Immature natural killer cell (primary cell): ENCODE measurements around the gene PURA. TPM values are rescaled to one million over a fixed set of nuclear protein-coding genes. Genes with fewer than 3 reads are reported as not detected.

Experiments used
- DNase-seq, 3 donors: peaks; one replicate each; pipeline ENCODE4 v3.0.0; 2022; ENCODE audit warnings: mixed read lengths in 1 of 3
- H3K27ac Mint-ChIP-seq, 6 donors: one replicate each; pipeline ENCODE4 v1.8.0; 2020; ENCODE audit warnings: mixed read lengths in 6 of 6, mild to moderate bottlenecking in 5 of 6, inconsistent platforms in 4 of 6, moderate library complexity in 3 of 6
- H3K27me3 Mint-ChIP-seq, 3 donors: one replicate each; pipeline ENCODE4 v1.8.0; 2020 to 2021; ENCODE audit warnings: low read depth in 3 of 3, mild to moderate bottlenecking in 3 of 3, mixed read lengths in 3 of 3, moderate library complexity in 3 of 3, inconsistent platforms in 1 of 3
- H3K36me3 Mint-ChIP-seq, 3 donors: one replicate each; pipeline ENCODE4 v1.8.0; 2020; ENCODE audit warnings: mixed read lengths in 3 of 3, inconsistent platforms in 2 of 3, mild to moderate bottlenecking in 2 of 3
- H3K4me1 Mint-ChIP-seq, 2 donors: one replicate each; pipeline ENCODE4 v1.8.0; 2020; ENCODE audit warnings: inconsistent platforms in 2 of 2, mild to moderate bottlenecking in 2 of 2, mixed read lengths in 2 of 2, moderate library complexity in 1 of 2
- H3K4me3 Mint-ChIP-seq, 5 donors: one replicate each; pipeline ENCODE4 v1.8.0; 2020; ENCODE audit warnings: mild to moderate bottlenecking in 5 of 5, mixed read lengths in 5 of 5, inconsistent platforms in 3 of 5, moderate library complexity in 3 of 5
- H3K9me3 Mint-ChIP-seq, 6 donors: one replicate each; pipeline ENCODE4 v1.8.0; 2020; ENCODE audit warnings: mild to moderate bottlenecking in 6 of 6, mixed read lengths in 6 of 6, inconsistent platforms in 4 of 6, moderate library complexity in 3 of 6
- polyA plus RNA-seq, 3 donors: library from polyadenylated mRNA; unstranded; fragments of 300-500 nt; fragmentation: Illumina TruSeq; gene quantifications; one replicate each; pipeline ENCODE4 v1.2.3, GENCODE V29; 2021

PURA gene
- polyA plus RNA-seq, 3 donors from 2014 or later = 2.0 to 3.7 (median 3.4) TPM

DNA sequence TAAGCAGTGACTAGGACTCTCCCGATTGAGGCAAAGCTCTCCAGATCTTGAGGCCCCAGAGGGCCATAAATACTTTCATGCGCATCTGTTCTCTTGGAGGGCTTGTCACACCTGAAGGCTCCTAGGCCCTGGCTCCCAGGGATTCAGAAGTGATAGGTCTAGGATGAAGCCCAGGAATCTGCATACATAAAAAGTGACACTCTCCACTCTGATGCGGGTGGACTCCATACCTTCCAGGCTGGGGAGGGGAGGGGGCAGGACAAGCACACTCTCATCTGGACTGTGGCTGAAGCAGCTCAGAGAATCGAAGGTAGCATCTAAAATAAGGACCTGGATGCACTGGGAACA lies 52.0 kb downstream of the PURA start:
- no peaks in the 10 kb centered on the region for H3K4me1 Mint-ChIP-seq
- no peaks in the 10 kb centered on the region for H3K9me3 Mint-ChIP-seq
- H3K27me3 Mint-ChIP-seq = peaks cover 0 to 3% (median 1%) of the 10 kb centered on the region in 3 donors
- H3K36me3 Mint-ChIP-seq = peaks cover 0 to 10% (median 0%) of the 10 kb centered on the region in 3 donors
- H3K27ac Mint-ChIP-seq = no peak overlapping the region
- DNase-seq = no peak
- H3K4me3 Mint-ChIP-seq = no peak overlapping the region

DNA sequence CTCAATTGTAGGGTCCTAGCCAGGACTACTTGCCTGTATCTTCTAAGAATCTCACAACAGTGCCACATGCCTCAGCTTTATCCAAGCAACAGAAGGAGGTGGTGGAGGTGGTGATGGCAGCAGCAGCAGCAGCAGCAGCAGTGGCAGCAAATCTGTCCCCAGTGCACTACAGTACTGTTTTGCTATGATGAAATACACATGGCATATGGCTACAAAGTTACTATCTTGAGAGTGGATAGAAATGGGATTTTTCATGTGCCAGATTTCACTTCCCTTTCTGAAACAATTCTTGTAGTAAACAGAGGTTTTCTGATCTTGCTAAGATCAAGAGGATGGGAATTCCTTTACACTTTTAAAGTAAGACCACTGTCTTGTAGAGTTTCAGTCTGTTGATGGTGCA lies 53.0 kb downstream of the PURA start:
- Mint-ChIP-seq H3K4me1 (no peaks in the 10 kb centered on the region), H3K4me3 (no peak overlapping the region), H3K27me3 (peaks cover 0 to 8% (median 1%) of the 10 kb centered on the region in 3 donors), H3K9me3 (no peaks in the 10 kb centered on the region), H3K27ac (no peak overlapping the region), H3K36me3 (peaks cover 0 to 10% (median 4%) of the 10 kb centered on the region in 3 donors)
- DNase-seq = no peak

DNA sequence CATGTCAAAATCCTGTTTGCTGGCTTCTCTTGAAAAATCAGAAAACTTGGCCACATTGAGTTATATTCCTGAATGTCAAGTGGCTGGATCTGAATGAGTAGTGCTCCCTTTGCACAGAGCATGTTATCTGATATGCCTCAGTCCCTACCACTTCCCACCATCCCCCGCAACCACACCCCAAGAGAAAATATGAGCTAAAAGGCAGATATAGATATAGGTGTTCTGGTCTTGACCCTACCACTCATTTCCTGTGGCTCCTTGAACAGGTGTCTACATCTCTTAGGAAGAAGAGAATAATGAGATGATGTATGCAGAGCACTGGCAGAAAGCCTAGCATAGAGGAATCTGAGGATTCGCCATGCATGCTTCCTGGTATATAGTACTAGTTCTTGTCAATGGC lies 54.5 kb downstream of the PURA start:
- Mint-ChIP-seq H3K27ac (no peak overlapping the region), H3K4me3 (no peak overlapping the region), H3K36me3 (peaks cover 0 to 10% (median 4%) of the 10 kb centered on the region in 3 donors), H3K9me3 (no peaks in the 10 kb centered on the region), H3K27me3 (peaks cover 0 to 6% (median 5%) of the 10 kb centered on the region in 3 donors), H3K4me1 (no peaks in the 10 kb centered on the region)
- DNase-seq = no peak

DNA sequence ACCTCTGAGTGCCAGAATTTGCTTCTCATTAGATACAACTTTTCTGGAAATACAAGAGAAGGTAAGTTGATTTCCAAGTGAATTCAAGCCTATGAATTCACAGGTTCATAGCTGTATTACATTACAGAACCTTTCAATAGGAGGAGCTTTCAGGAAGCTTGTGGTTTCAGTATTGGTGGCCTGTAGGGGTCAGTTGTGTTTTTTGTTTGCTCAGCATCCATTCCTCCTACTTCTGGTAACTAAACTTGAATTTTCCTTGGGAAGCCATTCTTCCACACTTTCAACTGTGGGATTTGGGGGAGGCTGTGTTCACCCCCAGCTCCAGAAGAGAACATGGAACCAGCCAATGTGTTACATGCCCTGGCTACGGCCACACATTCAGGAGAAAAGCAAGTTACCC lies 55.5 kb downstream of the PURA start:
- Mint-ChIP-seq H3K27ac (no peak overlapping the region), H3K4me1 (peaks cover 3 to 7% of the 10 kb centered on the region in 2 donors), H3K4me3 (no peak overlapping the region), H3K36me3 (peaks cover 0 to 10% (median 4%) of the 10 kb centered on the region in 3 donors), H3K27me3 (peaks cover 0 to 8% (median 5%) of the 10 kb centered on the region in 3 donors), H3K9me3 (no peaks in the 10 kb centered on the region)
- no peak for DNase-seq

DNA sequence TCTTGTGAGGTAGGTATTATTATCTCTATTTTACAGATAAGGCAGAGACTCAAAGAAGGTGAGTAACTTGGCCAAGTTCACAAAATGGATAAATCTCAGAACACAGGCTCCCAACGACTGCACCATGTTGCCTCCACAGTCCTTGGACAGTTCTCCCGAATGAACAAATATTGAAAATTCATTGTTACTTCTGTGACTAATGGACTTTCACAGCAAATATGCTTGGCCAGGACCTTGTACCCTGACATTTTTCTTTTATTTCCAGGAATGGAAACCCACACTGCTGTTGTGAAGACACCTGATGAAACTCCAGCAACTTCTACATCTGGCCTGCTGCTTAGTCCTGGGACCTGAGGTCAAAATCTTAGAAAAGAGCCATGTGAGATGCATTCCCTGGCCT lies 58.6 kb downstream of the PURA start:
- Mint-ChIP-seq H3K4me3 (no peak overlapping the region), H3K27ac (no peak overlapping the region), H3K9me3 (no peaks in the 10 kb centered on the region), H3K4me1 (peaks cover 12 to 19% of the 10 kb centered on the region in 2 donors), H3K36me3 (peaks cover 0 to 4% (median 0%) of the 10 kb centered on the region in 3 donors), H3K27me3 (peaks cover 15 to 17% (median 17%) of the 10 kb centered on the region in 3 donors)
- no peak for DNase-seq

DNA sequence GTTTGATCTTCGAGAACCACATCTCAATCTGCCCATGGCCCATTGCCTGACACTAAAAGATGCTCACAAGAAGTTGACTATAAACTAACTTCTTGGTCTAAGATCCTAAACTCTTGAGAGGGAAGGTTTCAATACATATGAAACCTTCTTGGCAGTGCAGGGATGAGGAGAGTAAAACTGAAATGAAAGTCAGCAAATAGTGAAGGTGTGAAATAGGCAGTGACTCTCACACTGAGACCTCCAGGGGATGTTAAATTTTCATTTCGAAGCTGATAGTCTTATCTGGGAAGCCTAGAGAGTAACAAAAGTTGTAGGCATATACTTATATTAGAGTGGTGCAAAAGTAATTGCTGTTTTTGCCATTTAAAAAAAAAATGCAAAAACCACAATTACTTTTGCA lies 60.1 kb downstream of the PURA start:
- peaks cover 12 to 19% of the 10 kb centered on the region in 2 donors for H3K4me1 Mint-ChIP-seq
- peak overlapping the region; percentile 72 to 93 (median 88) for H3K4me3 Mint-ChIP-seq
- no peaks in the 10 kb centered on the region for H3K9me3 Mint-ChIP-seq
- no peak for DNase-seq
- peaks cover 15 to 17% (median 17%) of the 10 kb centered on the region in 3 donors for H3K27me3 Mint-ChIP-seq
- peak overlapping the region; percentile 63 to 96 (median 88) for H3K27ac Mint-ChIP-seq
- peaks cover 0 to 4% (median 0%) of the 10 kb centered on the region in 3 donors for H3K36me3 Mint-ChIP-seq

DNA sequence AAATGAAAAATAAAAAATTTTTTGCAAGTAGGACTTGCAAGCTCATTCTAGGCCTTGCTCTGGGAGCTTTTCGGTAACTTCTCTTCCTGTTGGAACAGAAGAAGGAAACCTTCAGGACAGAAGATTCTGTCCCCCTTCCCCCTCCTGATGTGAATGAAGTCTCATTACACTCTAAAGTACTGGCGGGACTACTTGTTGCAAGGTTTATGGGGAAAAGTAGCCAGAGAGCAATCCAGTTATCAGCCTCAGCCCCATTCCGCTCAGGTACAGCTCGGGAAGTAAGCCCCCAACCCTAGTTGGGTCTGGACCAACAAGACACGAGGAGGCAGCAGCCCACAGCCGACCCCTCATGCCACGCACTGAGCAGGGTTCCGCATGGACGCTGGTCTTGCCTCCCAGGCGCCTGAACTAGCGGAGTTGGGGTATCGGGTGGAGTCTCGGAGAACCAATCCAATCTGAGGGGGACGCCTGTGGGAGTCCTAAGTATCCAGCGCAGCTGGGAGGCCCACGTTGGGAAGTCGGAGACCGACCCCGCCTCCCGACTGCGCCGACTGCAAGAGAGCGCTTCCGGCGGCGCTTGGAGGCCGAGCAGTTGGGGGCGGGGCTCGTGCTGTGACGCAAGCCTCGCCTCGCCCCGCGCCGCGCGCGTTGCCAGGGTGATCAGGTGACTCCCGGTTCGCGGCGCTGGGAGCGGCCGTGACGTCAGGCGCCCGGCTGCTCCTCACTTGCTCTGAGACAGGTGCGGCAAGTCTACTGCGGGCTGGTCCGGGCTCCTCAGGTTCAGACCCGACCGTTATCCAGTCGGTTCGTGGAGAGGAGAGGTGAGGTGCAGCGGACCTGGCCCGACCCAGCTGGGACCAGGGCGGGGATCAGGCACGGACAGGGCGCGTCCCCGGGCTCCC lies 60.8 kb downstream of the PURA start, which contains the start of gene CYSTM1:
Gene CYSTM1 (plus strand): TSS at position 724 of the 902 bp plus-strand sequence. CDS start 19,278 bp downstream, outside the sequence.
- H3K9me3 Mint-ChIP-seq = no peaks in the 10 kb centered on the region
- peaks cover 0 to 4% (median 0%) of the 10 kb centered on the region in 3 donors for H3K36me3 Mint-ChIP-seq
- H3K4me3 Mint-ChIP-seq = peak within 1 kb of the TSS; percentile 91 to 93 (median 92)
- peak; percentile 94 to 95 (median 94) for DNase-seq
- H3K27me3 Mint-ChIP-seq = peaks cover 15 to 17% (median 17%) of the 10 kb centered on the region in 3 donors
- H3K27ac Mint-ChIP-seq = peak within 1 kb of the TSS; percentile 86 to 96 (median 96)
- H3K4me1 Mint-ChIP-seq = peaks cover 12 to 19% of the 10 kb centered on the region in 2 donors

Other genes with a start within 250 kb of the PURA start
- under 1 TPM; 0.08 to 0.21 (median 0.08) TPM for gene NRG2, start 70.8 kb upstream of the PURA start, polyA plus RNA-seq
- gene IGIP, start 11.8 kb downstream of the PURA start, polyA plus RNA-seq = under 1 TPM in 1 of 3 donors, not detected in 2; 0.35 TPM
- 10 to 100 TPM in 1 of 3 donors, 1 to 10 TPM in 2; 3.9 to 11.0 (median 7.1) TPM for gene CYSTM1, start 61.1 kb downstream of the PURA start, polyA plus RNA-seq
- gene PFDN1, start 189.0 kb downstream of the PURA start, polyA plus RNA-seq = 100 to 1,000 TPM; 114 to 225 (median 150) TPM
- gene HBEGF, start 232.5 kb downstream of the PURA start, polyA plus RNA-seq = 1 to 10 TPM in 1 of 3 donors, under 1 TPM in 1, not detected in 1; 0.80 to 2.2 TPM
- gene SLC4A9, start 246.1 kb downstream of the PURA start, polyA plus RNA-seq = not detected